ENCODE measurements around the gene DUS4L. TPM values are rescaled to one million over a fixed set of nuclear protein-coding genes. Genes with fewer than 3 reads are reported as not detected.

DUS4L gene
- total RNA-seq, 1 experiment from 2014 or later, result 22.9 TPM

DNA sequence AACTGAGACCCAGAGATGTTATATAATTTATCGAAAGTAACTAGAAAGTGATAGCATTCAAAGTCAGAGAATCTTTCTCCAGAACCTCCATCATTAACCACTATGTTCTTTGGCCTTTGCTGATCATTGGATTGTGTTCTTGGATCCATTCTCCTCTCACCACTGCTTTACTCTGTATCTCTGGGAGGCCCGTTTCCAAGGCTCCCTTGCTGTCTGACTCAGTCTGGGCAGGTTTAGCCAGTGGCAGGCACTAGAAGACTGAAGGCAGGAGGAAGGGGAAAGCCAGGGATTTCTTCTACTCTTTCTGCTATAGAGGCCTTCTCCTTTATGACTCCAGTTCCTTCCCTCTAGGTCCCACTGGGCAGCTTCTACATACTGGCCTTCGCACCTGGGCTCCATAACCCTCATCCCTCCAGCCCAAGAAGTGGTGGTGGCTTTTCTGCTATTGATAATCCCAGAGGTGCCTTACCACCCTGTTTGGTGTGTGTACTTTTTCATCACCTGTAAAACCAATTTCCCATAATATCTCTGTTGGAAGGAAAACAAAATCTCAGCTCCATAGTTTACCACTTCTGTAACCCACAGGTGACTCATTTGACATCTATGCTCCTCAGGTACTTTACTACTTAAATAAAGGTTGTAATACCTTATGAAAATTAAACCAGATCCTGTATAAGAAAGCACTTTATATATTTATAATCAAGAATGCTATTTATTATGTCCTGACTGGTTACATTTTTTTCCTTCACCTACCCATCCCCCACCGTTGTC is 52.3 kb downstream of the DUS4L start:
- DNase-seq, result no peak
- H3K27me3 ChIP-seq (ENCODE audit: control insufficient read depth, insufficient read depth, low read length), result no peaks in the 10 kb centered on the region
- H3K4me3 ChIP-seq (ENCODE audit: insufficient read depth, low read depth, low read length), result no peak overlapping the region
- H3K36me3 ChIP-seq (replicated peaks; ENCODE audit: control insufficient read depth, insufficient read depth, low read length), result no peaks in the 10 kb centered on the region

GRCh38 chr7:107622429-107622828 is 58.7 kb downstream of the DUS4L start:
- Histone ChIP-seq H3K4me3 (ENCODE audit: insufficient read depth, low read depth, low read length) (no peak overlapping the region), H3K27me3 (ENCODE audit: control insufficient read depth, insufficient read depth, low read length) (no peaks in the 10 kb centered on the region), H3K36me3 (replicated peaks; ENCODE audit: control insufficient read depth, insufficient read depth, low read length) (no peaks in the 10 kb centered on the region)
- DNase-seq, result no peak

DNA sequence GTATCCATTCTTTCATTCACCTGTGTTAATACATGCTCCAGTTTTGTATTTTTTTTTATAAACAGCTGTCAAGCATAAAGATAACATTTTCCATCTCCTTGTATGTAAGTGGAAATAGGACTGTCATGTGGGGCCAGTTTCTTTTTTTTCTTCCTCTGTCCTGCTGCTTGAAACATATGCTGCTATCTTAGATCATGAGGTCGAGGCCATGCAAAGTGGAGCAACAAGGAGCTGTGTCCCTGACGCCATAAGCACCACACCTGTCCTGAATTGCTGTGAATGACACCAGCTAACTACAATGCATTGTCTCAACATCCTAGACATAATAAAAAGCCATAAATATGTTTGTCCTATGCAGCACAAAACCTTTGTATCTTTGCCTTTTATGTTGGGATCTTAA is 59.1 kb downstream of the DUS4L start:
- Histone ChIP-seq H3K36me3 (replicated peaks; ENCODE audit: control insufficient read depth, insufficient read depth, low read length) (no peaks in the 10 kb centered on the region), H3K27me3 (ENCODE audit: control insufficient read depth, insufficient read depth, low read length) (no peaks in the 10 kb centered on the region), H3K4me3 (ENCODE audit: insufficient read depth, low read depth, low read length) (no peak overlapping the region)
- no peak for DNase-seq

GRCh38 chr7:107627002-107627401 is 63.2 kb downstream of the DUS4L start:
- H3K36me3 ChIP-seq (replicated peaks; ENCODE audit: control insufficient read depth, insufficient read depth, low read length), result no peaks in the 10 kb centered on the region
- DNase-seq, result no peak
- no peaks in the 10 kb centered on the region for H3K27me3 ChIP-seq (ENCODE audit: control insufficient read depth, insufficient read depth, low read length)
- H3K4me3 ChIP-seq (ENCODE audit: insufficient read depth, low read depth, low read length), result no peak overlapping the region

Other genes with a start within 250 kb of the DUS4L start
- not detected in 2 replicates for gene GPR22, start 93.9 kb upstream of the DUS4L start, total RNA-seq (2014; rRNA removed; shearing (Covaris generic))
- 13.5 and 18.4 TPM in 2 replicates for gene COG5, start 51 bp upstream of the DUS4L start, total RNA-seq (2014; rRNA removed; shearing (Covaris generic))
- 26.8 and 31.0 TPM in 2 replicates for gene BCAP29, start 16.3 kb downstream of the DUS4L start, total RNA-seq (2014; rRNA removed; shearing (Covaris generic))
- gene SLC26A4, start 96.9 kb downstream of the DUS4L start, total RNA-seq (2014; rRNA removed; shearing (Covaris generic)), result 0.04 TPM in 1 of 2 replicates, not detected in the other
- 28.1 and 28.2 TPM in 2 replicates for gene CBLL1, start 180.2 kb downstream of the DUS4L start, total RNA-seq (2014; rRNA removed; shearing (Covaris generic))
- gene SLC26A3, start 239.3 kb downstream of the DUS4L start, total RNA-seq (2014; rRNA removed; shearing (Covaris generic)), result not detected in 2 replicates